ENCODE results near the gene MRPL23.

The MRPL23 gene

DNA sequence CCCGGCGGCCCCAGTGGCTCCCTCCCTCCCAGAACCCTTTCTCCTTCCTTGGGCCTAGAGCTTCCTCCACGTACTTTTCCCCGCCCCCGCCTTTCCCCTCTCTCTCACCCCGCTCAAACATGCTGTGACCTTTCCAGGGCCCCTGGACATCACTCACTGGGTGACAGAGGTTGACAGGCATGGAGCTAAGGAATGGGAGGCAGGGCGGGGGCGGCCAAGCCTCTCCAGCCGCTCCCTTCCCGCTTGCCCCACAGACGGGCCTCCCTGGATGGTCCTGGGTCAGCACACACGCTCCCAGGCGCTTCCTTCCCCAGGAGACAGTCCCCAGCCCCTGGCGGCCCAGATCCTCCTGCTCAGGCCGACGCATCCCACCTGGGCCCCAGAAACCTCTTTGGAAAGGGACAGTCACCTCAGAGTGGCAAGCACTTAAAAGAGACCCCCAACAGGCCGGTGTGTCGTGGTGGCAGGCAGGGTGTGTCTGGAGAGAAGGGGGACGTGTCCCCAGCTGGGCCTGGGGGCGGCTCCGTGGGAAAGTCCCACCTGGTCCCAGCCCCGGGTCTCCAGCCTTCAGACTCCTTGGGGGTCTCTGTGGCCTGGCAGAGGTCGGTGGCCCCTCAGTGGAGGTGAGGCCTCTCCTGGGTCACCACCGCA is 41.7 kb downstream of the MRPL23 start:
- H3K9me3 ChIP-seq (ENCODE audit: low read length) = no peaks in the 10 kb centered on the region
- no peaks in the 10 kb centered on the region for H3K36me3 ChIP-seq (ENCODE audit: insufficient read depth, low read length)
- no peaks in the 10 kb centered on the region for H3K27me3 ChIP-seq (ENCODE audit: insufficient read depth, low read length)
- no peak overlapping the region for H3K4me3 ChIP-seq (ENCODE audit: low read length)
- no peaks in the 10 kb centered on the region for H3K4me1 ChIP-seq (ENCODE audit: insufficient read depth, low read length)
- H2AFZ ChIP-seq (ENCODE audit: low read depth, low read length) = no peak overlapping the region

DNA sequence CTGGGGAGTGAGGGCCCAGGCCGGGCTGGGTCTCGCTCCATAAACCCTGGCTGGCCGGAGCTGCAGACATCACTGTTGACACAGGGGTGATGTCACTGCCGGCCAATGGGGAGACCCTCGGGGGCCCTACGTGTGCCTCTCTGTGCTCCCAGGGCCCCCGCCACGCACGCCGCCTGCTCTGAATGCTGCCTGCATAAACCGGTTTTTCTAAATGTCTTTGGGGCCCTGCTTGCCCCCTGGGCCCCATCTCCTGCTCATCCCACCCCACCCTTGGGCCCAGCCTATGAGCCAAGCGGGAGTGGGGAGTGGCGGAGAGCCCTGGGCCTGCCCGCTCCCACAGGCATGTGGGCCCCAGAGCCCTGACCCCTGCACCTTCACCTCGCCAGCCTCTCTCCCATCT is 42.8 kb downstream of the MRPL23 start:
- no peaks in the 10 kb centered on the region for H3K4me1 ChIP-seq (ENCODE audit: insufficient read depth, low read length)
- H2AFZ ChIP-seq (ENCODE audit: low read depth, low read length) = no peak overlapping the region
- no peaks in the 10 kb centered on the region for H3K9me3 ChIP-seq (ENCODE audit: low read length)
- H3K27me3 ChIP-seq (ENCODE audit: insufficient read depth, low read length) = no peaks in the 10 kb centered on the region
- no peak overlapping the region for H3K4me3 ChIP-seq (ENCODE audit: low read length)
- no peaks in the 10 kb centered on the region for H3K36me3 ChIP-seq (ENCODE audit: insufficient read depth, low read length)

DNA sequence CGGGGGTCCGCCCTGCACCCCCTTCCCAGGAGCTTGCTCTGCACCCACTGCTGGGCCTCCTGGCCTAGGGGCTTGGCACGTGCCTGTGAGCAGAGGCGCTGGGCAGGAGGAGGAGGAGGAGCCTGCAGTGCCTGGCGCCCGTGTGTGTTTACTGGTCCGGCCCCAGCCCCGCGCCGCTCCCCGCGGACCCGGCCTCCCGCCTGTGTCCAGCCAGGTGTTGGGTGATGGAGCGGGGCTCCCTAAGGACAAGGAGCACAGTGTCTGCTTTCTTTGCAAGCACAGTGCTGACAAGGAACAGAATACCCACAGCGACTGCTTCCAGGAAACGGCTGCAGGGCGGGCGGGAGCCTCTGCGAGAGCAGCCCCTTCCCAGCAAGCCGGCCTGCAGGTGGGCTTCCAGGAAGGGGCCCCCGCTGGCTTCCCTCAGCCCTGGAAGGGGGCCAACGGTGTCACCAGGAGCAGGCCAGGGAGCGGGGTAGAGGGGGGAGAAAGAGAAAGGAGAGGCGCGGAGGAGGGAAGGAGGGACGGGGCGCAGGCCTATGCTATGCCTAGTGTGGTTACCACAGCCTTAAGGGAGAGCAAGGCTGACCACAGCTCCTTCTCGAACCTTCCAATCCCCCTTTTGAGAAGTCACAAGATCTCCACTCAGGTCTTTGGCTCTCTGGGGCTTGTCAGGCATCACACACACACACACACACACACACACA is 43.9 kb downstream of the MRPL23 start:
- Histone ChIP-seq H2AFZ (ENCODE audit: low read depth, low read length) (no peak overlapping the region), H3K9me3 (ENCODE audit: low read length) (no peaks in the 10 kb centered on the region), H3K36me3 (ENCODE audit: insufficient read depth, low read length) (no peaks in the 10 kb centered on the region), H3K27me3 (ENCODE audit: insufficient read depth, low read length) (no peaks in the 10 kb centered on the region), H3K4me3 (ENCODE audit: low read length) (no peak overlapping the region), H3K4me1 (ENCODE audit: insufficient read depth, low read length) (no peaks in the 10 kb centered on the region)

DNA sequence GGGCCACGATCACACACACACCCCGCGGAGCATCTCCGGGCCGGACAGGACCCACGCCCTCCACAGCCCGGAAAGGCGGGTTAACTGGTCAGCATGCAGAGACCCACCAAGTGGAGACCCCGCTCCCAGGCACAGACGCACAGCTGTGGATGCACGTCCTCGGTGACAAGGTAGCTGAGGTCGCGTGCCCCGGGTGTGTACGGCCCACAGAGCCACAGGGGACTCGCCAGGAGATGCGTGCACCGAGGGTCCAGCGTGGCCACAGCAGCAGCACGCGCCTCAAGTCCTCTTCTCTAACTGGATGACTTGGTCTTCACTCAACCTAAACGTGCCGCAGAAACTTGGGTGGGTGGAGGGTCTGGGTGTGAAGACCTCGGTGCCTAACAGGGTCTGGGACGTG is 45.0 kb downstream of the MRPL23 start:
- no peak overlapping the region for H3K4me3 ChIP-seq (ENCODE audit: low read length)
- no peaks in the 10 kb centered on the region for H3K27me3 ChIP-seq (ENCODE audit: insufficient read depth, low read length)
- H2AFZ ChIP-seq (ENCODE audit: low read depth, low read length) = no peak overlapping the region
- no peaks in the 10 kb centered on the region for H3K4me1 ChIP-seq (ENCODE audit: insufficient read depth, low read length)
- H3K9me3 ChIP-seq (ENCODE audit: low read length) = no peaks in the 10 kb centered on the region
- no peaks in the 10 kb centered on the region for H3K36me3 ChIP-seq (ENCODE audit: insufficient read depth, low read length)

DNA sequence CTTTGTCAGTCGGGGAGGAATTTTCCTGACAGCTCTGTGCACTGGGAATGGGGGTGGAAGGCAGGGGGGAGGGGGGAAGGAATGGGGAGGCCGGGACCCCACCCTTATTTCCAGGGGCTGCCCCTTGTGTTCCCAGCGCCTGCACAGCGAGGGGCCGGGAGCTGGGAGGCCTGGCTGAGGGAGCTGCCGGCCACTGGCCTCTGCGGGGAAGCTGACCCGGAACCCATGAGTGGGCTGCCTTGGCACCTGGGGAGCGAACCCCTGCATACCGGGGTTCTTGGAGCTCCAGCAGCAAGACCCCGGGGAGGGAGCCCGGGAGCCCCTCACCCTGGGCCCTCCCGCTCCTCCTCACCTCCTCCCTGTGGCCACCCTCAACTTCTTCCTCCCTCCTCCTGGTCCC is 47.0 kb downstream of the MRPL23 start:
- Histone ChIP-seq H3K9me3 (ENCODE audit: low read length) (no peaks in the 10 kb centered on the region), H3K4me1 (ENCODE audit: insufficient read depth, low read length) (no peaks in the 10 kb centered on the region), H2AFZ (ENCODE audit: low read depth, low read length) (no peak overlapping the region), H3K36me3 (ENCODE audit: insufficient read depth, low read length) (no peaks in the 10 kb centered on the region), H3K4me3 (ENCODE audit: low read length) (no peak overlapping the region), H3K27me3 (ENCODE audit: insufficient read depth, low read length) (no peaks in the 10 kb centered on the region)

DNA sequence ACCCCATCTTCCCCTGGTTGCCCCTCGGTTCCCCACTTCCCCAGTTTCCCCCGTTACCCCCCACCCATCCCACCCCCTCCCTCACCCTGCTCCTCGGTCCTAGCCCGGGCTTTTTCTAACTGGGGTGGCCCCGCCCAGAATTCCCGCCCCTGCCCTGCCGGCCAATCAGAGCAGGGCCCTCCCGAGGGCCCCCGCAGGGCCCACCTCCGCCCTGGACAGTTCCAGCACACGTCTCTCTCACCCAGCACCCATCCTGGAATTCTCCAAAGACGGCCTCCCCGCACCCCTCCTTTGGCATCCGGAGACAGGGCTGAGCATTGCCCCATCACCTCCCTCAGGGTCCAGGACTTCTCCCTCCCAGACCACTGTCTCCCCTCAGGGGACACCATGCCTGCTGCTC is 50.6 kb downstream of the MRPL23 start, which contains the start of gene H19:
Gene H19, minus strand, starts transcription at position 88 of the 400 bp plus-strand sequence.
- Histone ChIP-seq H3K36me3 (ENCODE audit: insufficient read depth, low read length) (no peaks in the 10 kb centered on the region), H2AFZ (ENCODE audit: low read depth, low read length) (no peak within 1 kb of the TSS), H3K9me3 (ENCODE audit: low read length) (no peaks in the 10 kb centered on the region), H3K4me1 (ENCODE audit: insufficient read depth, low read length) (no peaks in the 10 kb centered on the region), H3K27me3 (ENCODE audit: insufficient read depth, low read length) (no peaks in the 10 kb centered on the region), H3K4me3 (ENCODE audit: low read length) (no peak within 1 kb of the TSS)

DNA sequence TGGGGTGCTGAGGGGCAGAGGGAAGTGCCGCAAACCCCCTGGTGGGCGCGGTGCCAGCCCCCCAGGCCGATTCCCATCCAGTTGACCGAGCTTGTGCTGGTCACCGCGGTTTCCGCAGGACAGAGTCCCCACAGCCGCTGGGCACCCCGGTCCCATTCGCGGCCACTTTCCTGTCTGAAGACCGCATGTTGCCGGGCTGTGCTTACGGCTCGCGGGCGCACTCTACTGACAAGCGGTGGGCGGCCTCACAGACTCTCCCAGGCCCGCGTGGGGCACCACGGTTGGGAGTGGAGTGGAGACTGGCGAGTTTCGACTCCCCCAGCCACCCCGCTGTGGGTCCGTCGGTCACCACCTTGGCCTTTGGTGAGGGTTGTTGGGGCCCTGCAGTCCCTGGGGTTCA is 51.2 kb downstream of the MRPL23 start:
- H3K9me3 ChIP-seq (ENCODE audit: low read length) = no peaks in the 10 kb centered on the region
- H3K27me3 ChIP-seq (ENCODE audit: insufficient read depth, low read length) = no peaks in the 10 kb centered on the region
- H3K36me3 ChIP-seq (ENCODE audit: insufficient read depth, low read length) = no peaks in the 10 kb centered on the region
- no peak overlapping the region for H2AFZ ChIP-seq (ENCODE audit: low read depth, low read length)
- H3K4me1 ChIP-seq (ENCODE audit: insufficient read depth, low read length) = no peaks in the 10 kb centered on the region
- no peak overlapping the region for H3K4me3 ChIP-seq (ENCODE audit: low read length)

DNA sequence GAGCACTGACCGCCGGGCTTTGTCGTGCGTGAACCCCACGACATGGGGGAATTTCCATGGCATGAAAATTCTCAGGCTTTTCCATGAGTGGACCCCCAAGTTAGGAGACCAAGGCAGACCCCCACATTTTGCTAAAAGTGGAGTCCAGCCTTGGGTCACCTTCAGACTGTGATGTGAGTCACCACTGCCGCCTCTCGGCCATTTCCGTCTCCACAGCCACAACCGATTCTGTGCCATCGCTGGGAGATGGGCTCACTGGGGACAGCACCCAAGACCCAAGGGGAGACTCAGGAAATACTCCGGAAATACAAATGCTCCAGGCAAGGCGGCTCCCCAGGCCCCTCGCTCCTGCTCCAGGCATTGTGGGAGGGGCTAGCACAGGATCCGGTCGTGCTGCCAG is 51.7 kb downstream of the MRPL23 start:
- Histone ChIP-seq H3K9me3 (ENCODE audit: low read length) (no peaks in the 10 kb centered on the region), H3K36me3 (ENCODE audit: insufficient read depth, low read length) (no peaks in the 10 kb centered on the region), H2AFZ (ENCODE audit: low read depth, low read length) (no peak overlapping the region), H3K4me3 (ENCODE audit: low read length) (no peak overlapping the region), H3K4me1 (ENCODE audit: insufficient read depth, low read length) (no peaks in the 10 kb centered on the region), H3K27me3 (ENCODE audit: insufficient read depth, low read length) (no peaks in the 10 kb centered on the region)

DNA sequence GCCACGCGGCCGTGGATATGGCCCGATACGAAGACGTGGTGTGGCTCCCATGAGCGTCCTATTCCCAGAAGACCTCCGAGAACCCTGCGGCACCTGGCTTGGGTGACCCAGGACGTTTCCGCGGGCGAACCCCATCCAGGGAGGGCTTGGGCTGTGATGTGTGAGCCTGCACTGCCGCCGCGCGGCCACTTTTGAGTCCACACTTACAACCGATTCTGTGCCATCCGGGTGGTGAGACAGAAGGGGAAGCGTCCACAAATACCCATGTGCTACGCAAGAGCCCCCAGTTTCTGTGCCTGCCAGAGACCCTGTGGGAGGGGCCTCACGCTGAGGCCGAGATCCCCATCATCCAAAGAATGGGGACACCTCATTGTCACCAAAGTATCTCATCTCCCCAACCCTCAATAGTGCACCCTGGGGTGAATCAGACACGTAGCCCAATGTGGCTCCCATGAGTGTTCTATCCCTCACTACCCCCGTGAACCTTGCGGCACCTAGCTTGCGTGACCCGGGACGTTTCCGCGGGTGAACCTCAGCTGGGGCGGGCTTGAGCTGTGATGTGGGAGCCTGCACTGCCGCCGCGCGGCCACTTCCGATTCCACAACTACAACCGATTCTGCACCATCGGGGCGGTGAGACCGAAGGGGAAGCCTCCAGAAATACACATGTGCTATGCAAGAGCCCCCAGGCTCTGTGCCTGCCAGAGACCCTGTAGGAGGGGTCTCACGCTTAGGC is 55.1 kb downstream of the MRPL23 start:
- H3K9me3 ChIP-seq (ENCODE audit: low read length) = no peaks in the 10 kb centered on the region
- no peaks in the 10 kb centered on the region for H3K4me1 ChIP-seq (ENCODE audit: insufficient read depth, low read length)
- no peaks in the 10 kb centered on the region for H3K36me3 ChIP-seq (ENCODE audit: insufficient read depth, low read length)
- H3K4me3 ChIP-seq (ENCODE audit: low read length) = no peak overlapping the region
- H2AFZ ChIP-seq (ENCODE audit: low read depth, low read length) = no peak overlapping the region
- no peaks in the 10 kb centered on the region for H3K27me3 ChIP-seq (ENCODE audit: insufficient read depth, low read length)

DNA sequence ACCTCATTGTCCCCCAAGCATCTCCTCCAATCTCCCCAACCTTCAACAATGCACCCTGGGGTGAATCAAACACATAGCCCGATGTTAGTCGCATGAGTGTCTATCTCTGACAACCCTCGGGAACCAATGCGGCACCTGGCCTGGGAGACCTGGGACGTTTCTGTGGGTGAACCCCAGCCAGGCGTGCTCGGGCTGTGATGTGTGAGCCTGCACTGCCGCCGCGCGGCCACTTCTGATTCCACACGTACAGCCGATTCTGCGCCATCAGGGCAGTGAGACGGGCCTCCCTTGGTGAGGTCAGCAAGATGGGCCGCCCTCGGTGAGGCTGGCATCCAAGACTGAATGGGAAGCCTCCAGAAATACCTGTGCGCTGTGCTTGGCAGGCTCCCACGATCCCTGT is 55.7 kb downstream of the MRPL23 start:
- Histone ChIP-seq H3K4me3 (ENCODE audit: low read length) (no peak overlapping the region), H3K27me3 (ENCODE audit: insufficient read depth, low read length) (no peaks in the 10 kb centered on the region), H3K9me3 (ENCODE audit: low read length) (no peaks in the 10 kb centered on the region), H2AFZ (ENCODE audit: low read depth, low read length) (no peak overlapping the region), H3K36me3 (ENCODE audit: insufficient read depth, low read length) (no peaks in the 10 kb centered on the region), H3K4me1 (ENCODE audit: insufficient read depth, low read length) (no peaks in the 10 kb centered on the region)

DNA sequence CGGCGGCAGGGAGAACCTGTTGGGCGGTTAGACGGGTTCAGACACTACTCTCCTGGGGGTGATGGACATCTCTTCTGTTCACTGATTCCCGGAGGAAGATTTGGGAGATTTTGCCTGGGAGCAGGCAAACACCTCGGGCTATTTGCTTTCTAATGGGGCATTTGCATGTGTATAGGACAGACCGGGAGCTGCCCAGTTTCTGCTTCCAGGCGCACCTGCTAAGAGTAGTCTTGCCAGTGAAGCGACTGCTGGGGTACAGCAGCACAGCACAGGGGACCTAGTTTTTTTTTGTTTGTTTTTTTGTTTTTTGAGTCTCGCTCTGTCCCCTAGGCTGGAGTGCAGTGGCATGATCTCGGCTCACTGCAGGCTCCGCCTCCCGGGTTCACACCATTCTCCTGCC is 57.3 kb downstream of the MRPL23 start:
- H2AFZ ChIP-seq (ENCODE audit: low read depth, low read length) = no peak overlapping the region
- no peaks in the 10 kb centered on the region for H3K9me3 ChIP-seq (ENCODE audit: low read length)
- no peaks in the 10 kb centered on the region for H3K36me3 ChIP-seq (ENCODE audit: insufficient read depth, low read length)
- H3K4me3 ChIP-seq (ENCODE audit: low read length) = no peak overlapping the region
- no peaks in the 10 kb centered on the region for H3K27me3 ChIP-seq (ENCODE audit: insufficient read depth, low read length)
- H3K4me1 ChIP-seq (ENCODE audit: insufficient read depth, low read length) = no peaks in the 10 kb centered on the region

All from neuron (in vitro differentiated cells).